Activated T-cell treated with anti-CD3 and anti-CD28 coated beads for 48 hours (primary cell): ENCODE results near the gene CCR2.
"Not testable (repeated sequence)": the region's sequence is repeated elsewhere in the genome, so short reads cannot be mapped to it uniquely, and the experiment has no call there.

ENCODE experiments used
- DNase-seq: peaks from one replicate; pipeline ENCODE4 v3.0.0-alpha.2; 2020; ENCODE audit warnings: low read depth

Gene CCR2

GRCh38 chr3:46353647-46354410 is at the start of gene CCR2:
CCR2 (plus strand) TSS chr3:46354111; CDS start chr3:46357528, 3,417 bp downstream.
- peak; percentile 21 for DNase-seq

- DNase-seq, result no peak
These were observed 49.2 kb upstream of the CCR2 start for GRCh38 chr3:46304739-46305138.

- DNase-seq, result no peak
These were observed 40.9 kb upstream of the CCR2 start for GRCh38 chr3:46312991-46313390.

GRCh38 chr3:46314517-46314916 is 39.4 kb upstream of the CCR2 start:
- DNase-seq, result no peak

- DNase-seq, result no peak
These were observed 37.7 kb upstream of the CCR2 start for GRCh38 chr3:46316206-46316605.

- no peak for DNase-seq
These were observed 35.5 kb upstream of the CCR2 start for GRCh38 chr3:46318207-46318927.

- no peak for DNase-seq
These were observed 32.3 kb upstream of the CCR2 start for GRCh38 chr3:46321461-46322104.

- no peak for DNase-seq
These were observed 29.9 kb upstream of the CCR2 start for GRCh38 chr3:46324036-46324435.

GRCh38 chr3:46325645-46326300 is 28.1 kb upstream of the CCR2 start:
- no peak for DNase-seq

GRCh38 chr3:46330676-46331075 is 23.2 kb upstream of the CCR2 start:
- DNase-seq, result not testable (repeated sequence)

- no peak for DNase-seq
These were observed 19.0 kb upstream of the CCR2 start for GRCh38 chr3:46334741-46335478.

- DNase-seq, result no peak
These were observed 18.4 kb upstream of the CCR2 start for GRCh38 chr3:46335541-46335940.

- DNase-seq, result no peak
These were observed 16.0 kb upstream of the CCR2 start for GRCh38 chr3:46337911-46338310.

GRCh38 chr3:46338840-46339239 is 15.1 kb upstream of the CCR2 start:
- DNase-seq, result no peak

- no peak for DNase-seq
These were observed 9.4 kb upstream of the CCR2 start for GRCh38 chr3:46344476-46344875.

GRCh38 chr3:46348823-46349482 is 5.0 kb upstream of the CCR2 start:
- no peak for DNase-seq

- DNase-seq, result no peak
These were observed 4.2 kb upstream of the CCR2 start for GRCh38 chr3:46349484-46350261.

- DNase-seq, result no peak
These were observed 3.7 kb upstream of the CCR2 start for GRCh38 chr3:46350262-46350565.

- no peak for DNase-seq
These were observed 2.3 kb upstream of the CCR2 start for GRCh38 chr3:46351646-46352045.

- DNase-seq, result no peak
These were observed 821 bp upstream of the CCR2 start for GRCh38 chr3:46353090-46353489.

- no peak for DNase-seq
These were observed 567 bp downstream of the CCR2 start for GRCh38 chr3:46354478-46354877.
